Kidney glomerular epithelial cell (primary cell): ENCODE results near the gene PLCB4.
"Not testable (repeated sequence)": the region's sequence is repeated elsewhere in the genome, so short reads cannot be mapped to it uniquely, and the experiment has no call there.

Source experiments
- DNase-seq: peaks from one replicate; lab custom pipeline; 2025; lab: John Stamatoyannopoulos, UW

The PLCB4 gene

GRCh38 chr20:9068841-9069663 is at the start of gene PLCB4:
PLCB4 (plus strand) TSS chr20:9069087; CDS start chr20:9307815, 238,728 bp downstream.
- peak; percentile 68 for DNase-seq

- DNase-seq, result no peak
Measured at GRCh38 chr20:9019833-9020232, 49.1 kb upstream of the PLCB4 start.

GRCh38 chr20:9021216-9021615 is 47.7 kb upstream of the PLCB4 start:
- no peak for DNase-seq

- DNase-seq, result no peak
Measured at GRCh38 chr20:9021699-9022098, 47.2 kb upstream of the PLCB4 start.

GRCh38 chr20:9022376-9022775 is 46.5 kb upstream of the PLCB4 start:
- DNase-seq, result no peak

- no peak for DNase-seq
Measured at GRCh38 chr20:9024606-9025005, 44.3 kb upstream of the PLCB4 start.

GRCh38 chr20:9025011-9025410 is 43.9 kb upstream of the PLCB4 start:
- DNase-seq, result no peak

- DNase-seq, result peak; percentile 68
Measured at GRCh38 chr20:9025643-9026042, 43.2 kb upstream of the PLCB4 start.

- DNase-seq, result peak; percentile 57
Measured at GRCh38 chr20:9027626-9028025, 41.3 kb upstream of the PLCB4 start.

- no peak for DNase-seq
Measured at GRCh38 chr20:9028419-9028818, 40.5 kb upstream of the PLCB4 start.

GRCh38 chr20:9031991-9032390 is 36.9 kb upstream of the PLCB4 start:
- DNase-seq, result no peak

GRCh38 chr20:9032758-9033157 is 36.1 kb upstream of the PLCB4 start:
- DNase-seq, result no peak

- DNase-seq, result peak; percentile 78
Measured at GRCh38 chr20:9035126-9035525, 33.8 kb upstream of the PLCB4 start.

GRCh38 chr20:9036593-9036992 is 32.3 kb upstream of the PLCB4 start:
- no peak for DNase-seq

GRCh38 chr20:9038791-9039535 is 29.9 kb upstream of the PLCB4 start:
- no peak for DNase-seq

- peak; percentile 50 for DNase-seq
Measured at GRCh38 chr20:9040863-9041524, 27.9 kb upstream of the PLCB4 start.

- no peak for DNase-seq
Measured at GRCh38 chr20:9043364-9043763, 25.5 kb upstream of the PLCB4 start.

- DNase-seq, result not testable (repeated sequence)
Measured at GRCh38 chr20:9047928-9048327, 21.0 kb upstream of the PLCB4 start.

- peak; percentile 98 for DNase-seq
Measured at GRCh38 chr20:9051508-9051907, 17.4 kb upstream of the PLCB4 start.

GRCh38 chr20:9052136-9052535 is 16.8 kb upstream of the PLCB4 start:
- no peak for DNase-seq

- no peak for DNase-seq
Measured at GRCh38 chr20:9053108-9053507, 15.8 kb upstream of the PLCB4 start.

GRCh38 chr20:9054176-9054575 is 14.7 kb upstream of the PLCB4 start:
- DNase-seq, result no peak

- peak; percentile 63 for DNase-seq
Measured at GRCh38 chr20:9059931-9060330, 9.0 kb upstream of the PLCB4 start.
